ENCODE measurements around the gene ICA1L. TPM values are rescaled to one million over a fixed set of nuclear protein-coding genes. Genes with fewer than 3 reads are reported as not detected.
"Not testable (repeated sequence)": the region's sequence is repeated elsewhere in the genome, so short reads cannot be mapped to it uniquely, and the experiment has no call there.

Gene ICA1L
- total RNA-seq, 4 donors from 2014 or later, result 12.1 to 35.7 (median 17.5) TPM

DNA sequence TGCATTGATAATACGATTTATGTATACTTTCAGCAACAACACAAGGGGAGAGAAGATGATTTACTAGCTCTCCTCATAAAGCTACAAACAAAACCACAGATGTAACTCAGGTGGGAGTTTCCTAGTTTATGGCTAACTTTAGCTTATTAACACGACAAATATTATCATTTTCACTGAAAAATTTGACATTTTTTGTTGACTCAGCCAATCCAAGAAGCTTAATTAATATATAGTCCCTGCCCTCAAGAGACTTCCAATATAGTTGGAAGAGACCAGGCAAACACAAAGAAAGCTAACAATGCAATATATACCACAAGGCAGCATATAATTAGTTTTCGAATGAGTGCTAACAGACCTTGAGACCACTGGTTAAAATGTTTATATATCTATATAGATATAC lies 39.1 kb upstream of the ICA1L start:
- H3K4me3 ChIP-seq (replicated peaks in 1 of 3), result peak overlapping the region in 1 of 3 donors; percentile 58
- no peaks in the 10 kb centered on the region for H3K36me3 ChIP-seq
- no peak overlapping the region for H3K27ac ChIP-seq
- no peaks in the 10 kb centered on the region for H3K27me3 ChIP-seq
- TF ChIP-seq POLR2A (IDR thresholded peaks at IDR 0.05), result no peak
- TF ChIP-seq, protein P1, sequence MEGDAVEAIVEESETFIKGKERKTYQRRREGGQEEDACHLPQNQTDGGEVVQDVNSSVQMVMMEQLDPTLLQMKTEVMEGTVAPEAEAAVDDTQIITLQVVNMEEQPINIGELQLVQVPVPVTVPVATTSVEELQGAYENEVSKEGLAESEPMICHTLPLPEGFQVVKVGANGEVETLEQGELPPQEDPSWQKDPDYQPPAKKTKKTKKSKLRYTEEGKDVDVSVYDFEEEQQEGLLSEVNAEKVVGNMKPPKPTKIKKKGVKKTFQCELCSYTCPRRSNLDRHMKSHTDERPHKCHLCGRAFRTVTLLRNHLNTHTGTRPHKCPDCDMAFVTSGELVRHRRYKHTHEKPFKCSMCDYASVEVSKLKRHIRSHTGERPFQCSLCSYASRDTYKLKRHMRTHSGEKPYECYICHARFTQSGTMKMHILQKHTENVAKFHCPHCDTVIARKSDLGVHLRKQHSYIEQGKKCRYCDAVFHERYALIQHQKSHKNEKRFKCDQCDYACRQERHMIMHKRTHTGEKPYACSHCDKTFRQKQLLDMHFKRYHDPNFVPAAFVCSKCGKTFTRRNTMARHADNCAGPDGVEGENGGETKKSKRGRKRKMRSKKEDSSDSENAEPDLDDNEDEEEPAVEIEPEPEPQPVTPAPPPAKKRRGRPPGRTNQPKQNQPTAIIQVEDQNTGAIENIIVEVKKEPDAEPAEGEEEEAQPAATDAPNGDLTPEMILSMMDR (IDR thresholded peaks at IDR 0.05), result no peak
- H3K4me1 ChIP-seq, result peaks cover 6 to 10% of the 10 kb centered on the region in 2 donors
- no peak for DNase-seq
- 16 to 24% methylated on average over 3 of the region's 3 CpGs for WGBS, 2 donors
- H3K9me3 ChIP-seq, result no peaks in the 10 kb centered on the region
- intact Hi-C loops (cut with DNase I), result no loop called here

DNA sequence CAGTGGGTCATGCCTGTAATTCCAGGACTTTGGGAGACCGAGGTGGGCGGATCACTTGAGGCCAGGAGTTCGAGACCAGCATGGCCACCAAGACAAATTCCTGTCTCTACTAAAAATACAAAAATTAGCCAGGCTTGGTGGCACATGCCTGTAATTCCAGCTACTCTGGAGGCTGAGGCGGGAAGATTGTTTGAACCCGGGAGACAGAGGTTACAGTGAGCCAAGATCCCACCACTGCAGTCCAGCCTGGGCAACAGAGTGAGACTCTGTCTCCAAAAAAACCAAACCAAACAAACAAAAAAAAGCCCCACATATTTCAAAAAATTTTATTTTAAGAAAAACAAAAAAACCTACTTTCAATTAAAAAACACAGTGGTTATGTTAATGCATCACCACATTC lies 38.7 kb upstream of the ICA1L start:
- intact Hi-C loops (cut with DNase I), result not testable (repeated sequence)

DNA sequence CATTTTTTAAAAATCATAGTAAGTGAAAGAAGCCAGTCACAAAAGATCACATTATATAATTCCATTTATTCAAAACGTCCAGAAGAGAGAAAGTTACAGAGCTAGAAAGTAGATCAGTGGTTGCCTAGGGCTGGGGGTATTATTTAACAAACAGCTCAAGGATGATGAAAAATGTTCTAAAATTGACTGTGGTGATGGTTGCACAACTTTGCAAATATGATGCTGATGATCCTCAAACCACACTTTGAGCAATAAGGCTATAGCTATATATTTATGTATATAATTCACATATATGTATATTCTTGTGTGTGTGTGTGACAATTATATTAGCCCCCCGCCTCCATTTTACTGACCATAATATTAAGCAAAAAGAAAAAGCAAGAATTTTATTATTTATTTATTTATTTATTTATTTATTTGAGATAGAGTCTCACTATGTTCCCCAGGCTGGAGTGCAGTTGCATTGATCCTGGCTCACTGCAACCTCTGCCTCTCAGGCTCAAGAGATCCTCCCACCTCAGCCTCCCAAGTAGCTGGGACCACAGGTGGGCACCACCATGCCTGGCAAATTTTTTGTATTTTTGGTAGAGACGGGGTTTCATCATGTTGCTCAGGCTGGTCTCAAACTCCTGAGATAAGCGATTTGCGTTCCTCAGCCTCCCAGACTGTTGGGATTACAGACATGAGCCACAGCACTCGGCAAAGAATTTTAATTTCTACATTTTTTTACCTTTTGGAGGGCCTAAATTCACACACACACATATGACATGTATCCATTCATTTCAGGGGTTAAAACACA lies 38.0 kb upstream of the ICA1L start:
- no peaks in the 10 kb centered on the region for H3K9me3 ChIP-seq
- H3K27me3 ChIP-seq, result no peaks in the 10 kb centered on the region
- H3K4me3 ChIP-seq (replicated peaks in 1 of 3), result no peak overlapping the region
- TF ChIP-seq, protein P1 (IDR thresholded peaks at IDR 0.05), result no peak
- TF ChIP-seq POLR2A (IDR thresholded peaks at IDR 0.05), result no peak
- H3K36me3 ChIP-seq, result no peaks in the 10 kb centered on the region
- intact Hi-C loops (cut with DNase I), result no loop called here
- H3K27ac ChIP-seq, result no peak overlapping the region
- 93% methylated on average over 6 of the region's 6 CpGs for WGBS, 2 donors
- peaks cover 6 to 10% of the 10 kb centered on the region in 2 donors for H3K4me1 ChIP-seq
- DNase-seq, result no peak

More for the DNA sequence above, 38.7 kb upstream of the ICA1L start:
- not testable (repeated sequence) for H3K4me1 ChIP-seq; DNase-seq; H3K9me3 ChIP-seq; H3K27me3 ChIP-seq; H3K27ac ChIP-seq; H3K4me3 ChIP-seq (replicated peaks in 1 of 3); H3K36me3 ChIP-seq
- 87 to 91% methylated on average over 5 of the region's 5 CpGs for WGBS, 2 donors

DNA sequence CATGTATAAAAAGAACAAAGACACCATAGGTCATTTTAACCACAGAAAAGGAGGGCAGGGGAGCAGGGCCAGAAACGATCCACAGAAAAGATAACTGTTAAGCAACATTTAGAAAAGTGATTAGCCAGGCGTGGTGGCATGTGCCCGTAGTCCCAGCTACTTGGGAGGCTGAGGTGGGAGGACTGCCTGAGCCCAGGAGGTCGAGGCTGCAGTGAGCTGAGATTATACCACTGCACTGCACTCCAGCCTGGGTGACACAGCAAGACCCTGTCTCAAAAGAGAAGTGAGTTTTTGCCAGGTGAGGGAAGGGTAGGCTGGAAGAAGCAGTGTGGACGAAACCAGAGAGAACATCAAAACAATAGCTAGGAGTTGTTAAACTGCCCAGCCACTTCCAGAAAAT lies 36.6 kb upstream of the ICA1L start:
- Histone ChIP-seq H3K36me3 (no peaks in the 10 kb centered on the region), H3K4me3 (replicated peaks in 1 of 3) (no peak overlapping the region), H3K9me3 (no peaks in the 10 kb centered on the region), H3K27ac (no peak overlapping the region), H3K27me3 (no peaks in the 10 kb centered on the region), H3K4me1 (peaks cover 6 to 10% of the 10 kb centered on the region in 2 donors)
- TF ChIP-seq, protein P1 (IDR thresholded peaks at IDR 0.05), result no peak
- TF ChIP-seq POLR2A (IDR thresholded peaks at IDR 0.05), result no peak
- intact Hi-C loops (cut with DNase I), result no loop called here
- DNase-seq, result no peak
- WGBS, 2 donors, result 90 to 94% methylated on average over 5 of the region's 5 CpGs

DNA sequence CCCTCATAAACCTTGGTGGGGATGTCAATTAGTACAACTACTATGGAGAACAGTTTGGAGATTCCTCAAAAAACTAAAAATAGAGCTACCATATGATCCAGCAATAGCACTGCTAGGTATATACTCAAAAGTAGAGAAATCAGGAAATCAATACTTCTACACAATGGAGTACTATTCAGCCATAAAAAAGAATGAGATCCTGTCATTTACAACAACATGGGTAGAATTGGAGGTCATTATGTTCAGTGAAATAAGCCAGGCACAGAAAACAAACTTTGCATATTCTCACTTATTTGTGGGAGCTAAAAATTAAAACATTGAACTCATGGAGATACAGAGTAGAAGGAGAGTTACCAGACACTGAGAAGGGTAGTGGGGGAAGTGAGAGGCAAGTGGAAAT lies 33.9 kb upstream of the ICA1L start:
- DNase-seq; H3K4me1 ChIP-seq; H3K27me3 ChIP-seq; intact Hi-C loops (cut with DNase I); H3K4me3 ChIP-seq (replicated peaks in 1 of 3); H3K36me3 ChIP-seq; H3K27ac ChIP-seq; H3K9me3 ChIP-seq: not testable (repeated sequence)

DNA sequence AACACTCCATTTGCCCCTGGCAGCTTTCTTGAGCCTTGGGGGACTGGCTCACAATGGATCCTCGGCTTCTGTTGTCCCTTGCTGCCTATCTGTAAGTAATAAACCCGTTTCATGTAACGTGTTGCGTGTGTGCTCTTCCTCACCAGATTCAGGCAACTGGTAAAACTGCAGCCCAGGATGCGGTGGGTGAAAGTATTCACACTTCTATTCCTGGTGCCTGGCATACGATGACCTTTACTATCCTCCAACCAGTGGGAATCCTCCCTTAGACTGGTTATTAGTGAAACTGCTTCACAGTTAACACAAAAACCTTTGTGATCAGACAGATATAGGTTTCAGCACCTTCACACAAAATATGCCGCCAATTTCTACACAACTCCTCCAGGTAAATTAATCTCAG lies 13.6 kb upstream of the ICA1L start:
- Histone ChIP-seq H3K27ac (no peak overlapping the region), H3K4me3 (replicated peaks in 1 of 3) (no peak overlapping the region), H3K9me3 (no peaks in the 10 kb centered on the region), H3K36me3 (peaks cover 0 to 9% of the 10 kb centered on the region in 2 donors), H3K27me3 (no peaks in the 10 kb centered on the region), H3K4me1 (no peaks in the 10 kb centered on the region)
- intact Hi-C loops (cut with DNase I), result no loop called here
- no peak for TF ChIP-seq POLR2A (IDR thresholded peaks at IDR 0.05)
- TF ChIP-seq, protein P1 (IDR thresholded peaks at IDR 0.05), result no peak
- WGBS, 2 donors, result 94 to 96% methylated on average over 7 of the region's 7 CpGs
- no peak for DNase-seq

Data from thyroid gland (tissue), 4 donors.